Esophagus muscularis mucosa (tissue), 4 donors: ENCODE data around the gene ARG1. TPM values are rescaled to one million over a fixed set of nuclear protein-coding genes. Genes with fewer than 3 reads are reported as not detected.

Experiments
- DNase-seq: peaks from one replicate; pipeline ENCODE4 v3.0.0-alpha.2; 2017; ENCODE audit errors: extremely low spot score
- H3K27ac ChIP-seq, 4 donors: fragments of 200-600 bp; sonication (generic); replicated peaks in 1 of 4; 1 replicate in 3 of 4; 2 replicates in 1 of 4; pipeline ENCODE4 v1.5.1; 2016 to 2019; ENCODE audit warnings: mild to moderate bottlenecking in 1 of 4
- H3K27me3 ChIP-seq, 4 donors: fragments of 200-600 bp; sonication (generic); one replicate each; pipeline versions ENCODE4 v1.5.1 to v1.6.0; 2016 to 2019
- H3K36me3 ChIP-seq, 4 donors: fragments of 200-600 bp; sonication (generic); one replicate each; pipeline ENCODE4 v1.5.1; 2016 to 2019
- H3K4me1 ChIP-seq, 4 donors: fragments of 200-600 bp; sonication (generic); one replicate each; pipeline ENCODE4 v1.5.1; 2016 to 2019
- H3K4me3 ChIP-seq, 4 donors: fragments of 200-600 bp; sonication (generic); 1 replicate in 2 of 4; 2 replicates in 2 of 4; pipeline ENCODE4 v1.5.1; 2016 to 2019; ENCODE audit warnings: mild to moderate bottlenecking in 4 of 4, moderate library complexity in 1 of 4
- H3K9me3 ChIP-seq, 4 donors: fragments of 200-600 bp; sonication (generic); 1 replicate in 3 of 4; 2 replicates in 1 of 4; pipeline ENCODE4 v1.5.1; 2016 to 2019
- EP300 ChIP-seq: sonication (generic); formaldehyde crosslinking; IDR thresholded peaks from one replicate; pipeline ENCODE4 v1.6.1; 2017; ENCODE audit warnings: antibody characterized with exemption
- POLR2A ChIP-seq: fragments of 450-650 bp; IDR thresholded peaks from one replicate; pipeline ENCODE4 v1.6.1; 2017; ENCODE audit warnings: antibody characterized with exemption, moderate library complexity, mild to moderate bottlenecking, low read depth
- POLR2AphosphoS5 ChIP-seq, 2 donors: sonication (generic); formaldehyde crosslinking; IDR thresholded peaks; one replicate each; pipeline ENCODE4 v1.6.1; 2017; ENCODE audit warnings: antibody characterized with exemption in 2 of 2
- WGBS: methylation state at CpG from one replicate; pipeline ENCODE4 v1.1.5; 2018; 5-methylcytosine and 5-hydroxymethylcytosine counted together
- intact Hi-C: fragments of 100-400 bp; cut with DNase I; formaldehyde crosslinking; loops from one replicate; pipeline ENCODE4 v1.15.1; 2023
- total RNA-seq, 4 donors: library from RNA; depleted of rRNA; stranded (reverse); fragments of >200 nt; gene quantifications; one replicate each; pipeline versions ENCODE4 v1.1.0 to v1.2.1, GENCODE V29; 2016
- TF ChIP-seq, protein P1 (sequence below), 3 experiments: fragments of 200-600 bp in 2 of 3; fragments of 450-650 bp in 1 of 3; sonication (generic) in 2 of 3; IDR thresholded peaks; one replicate each; pipeline ENCODE4 v1.5.1; 2017 to 2019; ENCODE audit warnings: antibody characterized with exemption in 3 of 3, mild to moderate bottlenecking in 2 of 3, moderate library complexity in 1 of 3

ARG1 gene
- total RNA-seq, 4 donors from 2014 or later: 1.3 TPM; not detected in 3

GRCh38 chr6:131549811-131550210 lies 23.2 kb upstream of the ARG1 start:
- Histone ChIP-seq H3K27me3 (no peaks in the 10 kb centered on the region), H3K27ac (no peak overlapping the region), H3K4me1 (no peaks in the 10 kb centered on the region), H3K36me3 (no peaks in the 10 kb centered on the region), H3K4me3 (no peak overlapping the region), H3K9me3 (no peaks in the 10 kb centered on the region)
- intact Hi-C loops: no loop called here
- DNase-seq: no peak
- TF ChIP-seq, protein P1, sequence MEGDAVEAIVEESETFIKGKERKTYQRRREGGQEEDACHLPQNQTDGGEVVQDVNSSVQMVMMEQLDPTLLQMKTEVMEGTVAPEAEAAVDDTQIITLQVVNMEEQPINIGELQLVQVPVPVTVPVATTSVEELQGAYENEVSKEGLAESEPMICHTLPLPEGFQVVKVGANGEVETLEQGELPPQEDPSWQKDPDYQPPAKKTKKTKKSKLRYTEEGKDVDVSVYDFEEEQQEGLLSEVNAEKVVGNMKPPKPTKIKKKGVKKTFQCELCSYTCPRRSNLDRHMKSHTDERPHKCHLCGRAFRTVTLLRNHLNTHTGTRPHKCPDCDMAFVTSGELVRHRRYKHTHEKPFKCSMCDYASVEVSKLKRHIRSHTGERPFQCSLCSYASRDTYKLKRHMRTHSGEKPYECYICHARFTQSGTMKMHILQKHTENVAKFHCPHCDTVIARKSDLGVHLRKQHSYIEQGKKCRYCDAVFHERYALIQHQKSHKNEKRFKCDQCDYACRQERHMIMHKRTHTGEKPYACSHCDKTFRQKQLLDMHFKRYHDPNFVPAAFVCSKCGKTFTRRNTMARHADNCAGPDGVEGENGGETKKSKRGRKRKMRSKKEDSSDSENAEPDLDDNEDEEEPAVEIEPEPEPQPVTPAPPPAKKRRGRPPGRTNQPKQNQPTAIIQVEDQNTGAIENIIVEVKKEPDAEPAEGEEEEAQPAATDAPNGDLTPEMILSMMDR (IDR thresholded peaks at IDR 0.05): no peak
- TF ChIP-seq POLR2AphosphoS5 (IDR thresholded peaks at IDR 0.05): no peak
- TF ChIP-seq POLR2A: no peak
- no peak for TF ChIP-seq EP300
- 70% methylated on average over 2 of the region's 2 CpGs for whole genome bisulfite sequencing

GRCh38 chr6:131551902-131552301 lies 21.1 kb upstream of the ARG1 start:
- Histone ChIP-seq H3K9me3 (no peaks in the 10 kb centered on the region), H3K4me1 (no peaks in the 10 kb centered on the region), H3K27ac (no peak overlapping the region), H3K27me3 (no peaks in the 10 kb centered on the region), H3K36me3 (no peaks in the 10 kb centered on the region), H3K4me3 (no peak overlapping the region)
- DNase-seq: no peak
- intact Hi-C loops: no loop called here
- 84% methylated on average over 4 of the region's 4 CpGs for WGBS
- TF ChIP-seq EP300: no peak
- TF ChIP-seq, protein P1 (IDR thresholded peaks at IDR 0.05): no peak
- TF ChIP-seq POLR2A: no peak

GRCh38 chr6:131552572-131552971 lies 20.5 kb upstream of the ARG1 start:
- Histone ChIP-seq H3K4me1 (no peaks in the 10 kb centered on the region), H3K27ac (no peak overlapping the region), H3K36me3 (no peaks in the 10 kb centered on the region), H3K27me3 (no peaks in the 10 kb centered on the region), H3K4me3 (no peak overlapping the region), H3K9me3 (no peaks in the 10 kb centered on the region)
- no peak for TF ChIP-seq POLR2A
- no peak for TF ChIP-seq POLR2AphosphoS5 (IDR thresholded peaks at IDR 0.05)
- TF ChIP-seq EP300: no peak
- TF ChIP-seq, protein P1 (IDR thresholded peaks at IDR 0.05): no peak
- intact Hi-C loops: no loop called here
- DNase-seq: no peak
- WGBS: 92% methylated on average over 3 of the region's 3 CpGs

DNA sequence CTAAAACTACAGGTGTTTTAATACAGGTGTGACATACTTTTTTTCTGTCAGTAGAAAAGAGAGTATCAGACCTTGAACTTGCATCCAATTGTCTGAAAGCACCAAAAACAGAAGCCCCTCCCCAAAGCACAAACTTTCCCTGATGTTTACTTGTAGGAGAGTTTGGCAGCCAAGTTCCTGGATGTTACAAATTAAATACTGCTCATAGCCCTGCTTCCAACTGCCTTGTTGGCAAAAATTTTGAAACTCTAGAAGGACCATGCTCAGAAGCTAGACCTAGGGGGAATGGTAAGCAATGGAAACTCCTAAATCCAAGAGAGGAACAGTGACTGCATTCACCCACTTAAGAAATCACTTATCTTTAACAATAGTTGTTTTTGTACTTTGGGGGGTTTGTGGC lies 17.0 kb upstream of the ARG1 start:
- no peak overlapping the region for H3K4me3 ChIP-seq
- intact Hi-C loops: no loop called here
- no peak overlapping the region for H3K27ac ChIP-seq
- no peak for DNase-seq
- no peaks in the 10 kb centered on the region for H3K27me3 ChIP-seq
- H3K4me1 ChIP-seq: no peaks in the 10 kb centered on the region
- H3K36me3 ChIP-seq: no peaks in the 10 kb centered on the region
- no peak for TF ChIP-seq POLR2A
- TF ChIP-seq, protein P1 (IDR thresholded peaks at IDR 0.05): no peak
- no peak for TF ChIP-seq POLR2AphosphoS5 (IDR thresholded peaks at IDR 0.05)
- no peak for TF ChIP-seq EP300
- no peaks in the 10 kb centered on the region for H3K9me3 ChIP-seq

GRCh38 chr6:131558922-131559321 lies 14.1 kb upstream of the ARG1 start:
- TF ChIP-seq, protein P1 (IDR thresholded peaks at IDR 0.05): no peak
- TF ChIP-seq EP300 (no peak), POLR2A (no peak), POLR2AphosphoS5 (IDR thresholded peaks at IDR 0.05) (no peak)
- intact Hi-C loops: no loop called here
- H3K4me1 ChIP-seq: no peaks in the 10 kb centered on the region
- H3K9me3 ChIP-seq: no peaks in the 10 kb centered on the region
- DNase-seq: no peak
- 91% methylated on average over 2 of the region's 4 CpGs for WGBS
- H3K27ac ChIP-seq: no peak overlapping the region
- no peak overlapping the region for H3K4me3 ChIP-seq
- no peaks in the 10 kb centered on the region for H3K27me3 ChIP-seq
- no peaks in the 10 kb centered on the region for H3K36me3 ChIP-seq
